Activated CD8-positive, alpha-beta memory T cell treated with anti-CD3 and anti-CD28 coated beads, Interleukin-2, amount 50 U/mL, for 24 hours (primary cell): ENCODE data around the gene RSRC1.
"Not testable (repeated sequence)": the region's sequence is repeated elsewhere in the genome, so short reads cannot be mapped to it uniquely, and the experiment has no call there.

Experiments
- DNase-seq: peaks from one replicate; pipeline ENCODE4 v3.0.0-alpha.2; 2020; ENCODE audit errors: extremely low read depth

The RSRC1 gene

GRCh38 chr3:158228942-158229341 is 119.1 kb downstream of the RSRC1 start:
- DNase-seq = not testable (repeated sequence)

- no peak for DNase-seq
These were observed 123.9 kb downstream of the RSRC1 start for GRCh38 chr3:158233791-158234190.

DNA sequence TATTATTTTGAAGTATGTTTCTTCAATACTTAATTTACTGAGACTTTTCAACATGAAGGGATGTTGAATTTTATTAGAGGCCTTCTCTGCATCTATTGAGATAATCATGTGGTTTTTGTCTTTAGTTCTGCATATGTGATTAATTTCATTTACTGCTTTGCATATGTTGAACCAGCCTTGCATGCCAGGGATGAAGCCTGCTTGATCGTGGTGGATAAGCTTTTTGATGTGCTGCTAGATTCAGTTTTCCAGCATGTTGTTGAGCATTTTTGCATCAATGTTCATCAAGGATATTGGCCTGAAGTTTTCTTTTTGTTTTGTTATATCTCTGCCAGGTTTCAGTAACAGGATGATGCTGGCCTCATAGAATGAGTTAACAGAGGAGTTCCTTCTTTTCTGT is 134.4 kb downstream of the RSRC1 start:
- no peak for DNase-seq

- DNase-seq = no peak
These were observed 137.4 kb downstream of the RSRC1 start for GRCh38 chr3:158247288-158247687.

DNA sequence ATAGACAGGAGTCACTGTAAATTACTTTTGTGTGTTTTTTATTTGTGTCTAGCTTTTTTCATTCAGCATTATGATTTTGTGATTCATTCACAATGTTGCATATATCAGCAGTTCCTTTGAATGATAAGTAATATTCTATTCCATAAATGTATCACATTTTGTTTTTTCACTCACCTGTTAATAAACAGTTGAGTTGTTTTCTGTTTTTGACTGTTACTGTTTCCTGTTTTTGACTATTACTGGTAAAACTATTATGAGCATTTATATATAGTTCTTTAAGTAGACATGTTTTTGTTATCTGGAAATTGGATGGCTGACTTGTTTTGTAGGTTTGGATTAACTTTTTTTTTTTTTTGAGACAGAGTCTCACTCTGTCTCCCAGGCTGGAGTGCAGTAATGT is 138.4 kb downstream of the RSRC1 start:
- no peak for DNase-seq

GRCh38 chr3:158249183-158249582 is 139.3 kb downstream of the RSRC1 start:
- no peak for DNase-seq

- DNase-seq = no peak
These were observed 148.7 kb downstream of the RSRC1 start for GRCh38 chr3:158258619-158259018.

DNA sequence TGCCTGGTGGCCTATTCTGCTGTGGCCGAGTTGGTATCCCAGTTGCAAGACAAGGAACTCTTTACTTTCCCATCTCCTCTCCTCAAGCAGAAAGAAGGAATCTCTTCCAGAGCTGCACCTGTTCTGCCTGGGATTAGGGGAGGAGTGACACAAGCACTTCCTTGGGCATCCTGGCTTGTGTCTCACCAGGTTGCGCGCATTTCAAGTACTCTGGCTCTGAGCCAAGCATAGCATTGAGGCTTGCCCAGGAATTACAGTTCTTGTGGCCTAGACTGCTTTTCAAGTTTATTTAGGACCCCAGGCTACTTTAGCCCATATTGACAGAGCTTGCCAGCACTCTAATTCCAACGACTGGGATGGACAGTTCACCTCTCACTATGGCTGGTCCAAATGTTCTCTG is 150.5 kb downstream of the RSRC1 start:
- DNase-seq = no peak

- no peak for DNase-seq
These were observed 151.6 kb downstream of the RSRC1 start for GRCh38 chr3:158261371-158261991.

DNA sequence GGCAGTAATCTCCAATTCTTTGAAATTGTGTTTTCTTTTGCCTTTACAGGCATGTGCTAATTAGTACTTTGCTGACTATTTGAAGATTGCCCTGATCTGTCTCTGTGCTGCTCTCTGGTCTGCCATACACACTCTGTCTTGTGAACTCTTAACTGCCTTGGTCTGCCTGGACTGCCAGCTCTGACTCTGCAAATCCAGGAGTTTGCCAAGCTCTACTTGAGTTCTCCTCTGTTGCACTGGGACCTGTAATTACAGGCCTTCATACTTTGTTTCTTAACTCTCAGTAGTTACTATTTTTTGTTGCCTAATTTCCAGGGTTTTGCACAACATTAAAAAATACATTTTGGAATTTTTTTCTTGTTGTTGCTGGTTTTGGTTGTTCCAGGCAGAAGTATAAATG is 155.0 kb downstream of the RSRC1 start:
- no peak for DNase-seq

DNA sequence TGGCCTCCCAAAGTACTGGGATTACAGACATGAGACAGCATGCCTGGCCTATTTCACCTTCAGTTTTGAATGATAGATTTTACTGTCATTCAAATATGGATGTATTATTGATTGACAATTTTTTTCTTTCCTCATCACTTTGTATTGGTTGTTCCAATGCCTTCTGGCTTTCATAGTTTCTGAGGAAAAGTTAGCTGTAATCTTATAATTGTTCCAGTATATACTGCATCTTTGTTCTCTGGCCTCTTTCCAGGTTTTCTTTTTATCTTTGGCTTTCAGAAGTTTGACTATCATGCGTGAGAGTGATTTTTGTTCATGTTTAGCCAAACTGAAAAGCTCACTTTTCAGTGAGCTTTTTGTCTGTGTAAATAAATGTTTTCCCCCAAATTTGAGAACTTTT is 157.1 kb downstream of the RSRC1 start:
- DNase-seq = no peak

- DNase-seq = no peak
These were observed 160.1 kb downstream of the RSRC1 start for GRCh38 chr3:158269942-158270341.

- no peak for DNase-seq
These were observed 162.2 kb downstream of the RSRC1 start for GRCh38 chr3:158272081-158272480.

- DNase-seq = no peak
These were observed 163.8 kb downstream of the RSRC1 start for GRCh38 chr3:158273656-158274055.

DNA sequence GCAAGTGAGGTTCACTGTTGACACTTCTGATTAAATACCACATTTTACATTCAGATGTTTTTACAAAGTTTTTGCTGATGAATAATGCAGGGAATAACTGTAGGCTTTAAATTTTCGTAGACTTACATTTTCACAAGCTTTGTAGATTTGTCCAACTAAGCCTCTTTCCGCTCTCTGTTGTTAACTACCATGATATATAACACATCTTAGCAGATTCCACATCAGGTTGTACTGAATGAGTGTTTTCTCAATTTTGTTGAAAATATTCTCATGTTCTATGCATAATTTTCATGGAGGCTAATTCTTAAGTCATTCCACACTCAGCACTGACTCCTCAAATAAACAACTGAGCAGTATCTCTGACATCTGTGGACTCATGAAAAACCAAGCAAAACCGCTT is 168.3 kb downstream of the RSRC1 start:
- DNase-seq = no peak

GRCh38 chr3:158279609-158280008 is 169.7 kb downstream of the RSRC1 start:
- DNase-seq = no peak

DNA sequence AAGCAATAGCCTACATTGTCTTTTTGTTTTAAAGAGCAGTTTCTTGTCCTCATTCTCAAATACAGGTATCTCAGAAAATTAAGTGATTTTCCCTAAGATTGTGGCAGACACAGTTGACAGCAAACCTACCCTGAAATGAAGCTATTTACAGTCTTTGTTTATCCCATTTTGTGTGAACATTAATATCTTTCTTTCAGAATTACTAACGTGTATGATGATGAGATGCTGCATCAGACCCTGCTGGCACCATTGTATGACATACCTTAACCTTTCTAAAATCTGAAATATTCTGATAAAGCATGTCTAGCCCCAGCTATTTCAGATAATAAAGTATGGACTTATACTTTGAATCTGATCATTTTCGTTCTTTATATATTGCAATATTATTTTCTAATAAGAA is 185.9 kb downstream of the RSRC1 start:
- no peak for DNase-seq

- no peak for DNase-seq
These were observed 188.1 kb downstream of the RSRC1 start for GRCh38 chr3:158297940-158298339.

DNA sequence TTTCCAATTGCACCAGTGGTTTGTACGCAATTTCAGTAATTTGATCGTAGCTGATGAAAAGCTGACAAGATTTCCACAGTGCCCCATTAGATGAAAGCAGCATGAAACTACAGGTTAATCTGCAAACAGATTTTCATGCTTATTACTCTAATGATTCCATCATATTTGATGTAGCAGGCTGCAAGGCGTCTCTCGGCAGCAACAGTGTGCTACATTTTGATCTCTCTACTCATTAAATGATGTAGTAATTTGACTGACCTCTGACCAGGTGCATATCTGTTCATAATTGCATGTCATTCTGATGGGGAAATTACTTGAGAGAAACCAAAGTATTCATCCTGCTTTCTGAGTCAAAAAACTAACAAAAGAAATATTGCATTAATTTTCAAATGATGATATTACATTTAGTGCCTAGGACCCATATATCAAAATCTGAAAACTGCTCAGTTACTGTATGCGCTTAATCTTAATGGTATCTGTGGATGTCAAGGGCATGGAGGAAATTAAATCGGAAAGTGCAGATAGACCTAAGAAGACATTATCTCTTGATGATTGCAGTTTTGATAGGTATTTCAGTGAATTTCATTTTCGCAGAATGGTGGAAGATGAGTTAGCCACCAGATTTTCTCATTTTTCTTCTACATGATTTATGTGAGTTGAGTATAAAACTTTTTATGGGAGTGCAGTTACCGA is 198.5 kb downstream of the RSRC1 start:
- DNase-seq = no peak

GRCh38 chr3:158312560-158313141 is 202.8 kb downstream of the RSRC1 start:
- DNase-seq = no peak

GRCh38 chr3:158313338-158313927 is 203.5 kb downstream of the RSRC1 start:
- no peak for DNase-seq

DNA sequence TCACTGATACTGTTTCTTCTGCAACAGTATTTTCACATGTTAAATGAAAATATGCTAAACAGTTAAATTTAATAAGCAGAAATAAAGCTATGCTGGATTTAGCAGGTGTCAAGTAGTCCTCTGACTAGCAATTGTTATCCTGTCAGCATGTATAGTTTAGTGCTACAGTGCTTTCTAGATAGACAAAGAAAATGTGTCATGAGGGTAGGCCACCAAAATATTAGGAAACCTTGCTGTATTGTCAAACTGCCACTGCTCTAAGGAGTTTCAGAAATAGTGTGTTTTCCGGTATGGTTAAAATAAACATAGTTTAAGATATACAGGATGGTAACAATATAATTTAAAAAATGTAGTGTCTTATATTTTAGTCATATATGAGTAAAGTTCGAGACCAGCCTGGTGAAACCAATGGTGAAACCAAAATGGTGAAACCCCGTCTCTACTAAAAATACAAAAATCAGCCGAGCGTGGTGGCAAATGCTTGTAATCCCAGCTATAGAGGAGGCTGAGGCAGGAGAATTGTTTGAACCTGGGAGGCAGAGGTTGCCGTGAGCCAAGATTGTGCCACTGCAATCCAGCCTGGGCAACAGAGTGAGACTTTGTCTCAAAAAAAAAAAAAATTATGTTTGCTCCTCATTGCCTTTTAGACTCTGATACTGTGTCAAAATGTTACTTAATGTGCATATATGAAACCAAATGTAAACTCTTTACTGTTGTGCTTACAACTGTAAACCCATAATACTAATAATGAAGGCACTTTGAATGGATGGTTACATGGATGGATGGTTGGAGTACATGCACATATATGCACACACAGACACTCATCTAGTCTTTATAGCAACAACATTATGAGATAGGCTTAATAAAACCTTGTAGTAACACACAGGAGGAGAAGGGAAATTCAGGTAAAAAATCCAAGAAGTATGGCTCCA is 204.8 kb downstream of the RSRC1 start:
- no peak for DNase-seq
